Measurements from ENCODE around the gene HDAC4. TPM values are rescaled to one million over a fixed set of nuclear protein-coding genes. Genes with fewer than 3 reads are reported as not detected.

HDAC4 gene
- total and polyA plus RNA-seq, 5 donors: 7.8 to 29.1 (median 22.5) TPM

DNA sequence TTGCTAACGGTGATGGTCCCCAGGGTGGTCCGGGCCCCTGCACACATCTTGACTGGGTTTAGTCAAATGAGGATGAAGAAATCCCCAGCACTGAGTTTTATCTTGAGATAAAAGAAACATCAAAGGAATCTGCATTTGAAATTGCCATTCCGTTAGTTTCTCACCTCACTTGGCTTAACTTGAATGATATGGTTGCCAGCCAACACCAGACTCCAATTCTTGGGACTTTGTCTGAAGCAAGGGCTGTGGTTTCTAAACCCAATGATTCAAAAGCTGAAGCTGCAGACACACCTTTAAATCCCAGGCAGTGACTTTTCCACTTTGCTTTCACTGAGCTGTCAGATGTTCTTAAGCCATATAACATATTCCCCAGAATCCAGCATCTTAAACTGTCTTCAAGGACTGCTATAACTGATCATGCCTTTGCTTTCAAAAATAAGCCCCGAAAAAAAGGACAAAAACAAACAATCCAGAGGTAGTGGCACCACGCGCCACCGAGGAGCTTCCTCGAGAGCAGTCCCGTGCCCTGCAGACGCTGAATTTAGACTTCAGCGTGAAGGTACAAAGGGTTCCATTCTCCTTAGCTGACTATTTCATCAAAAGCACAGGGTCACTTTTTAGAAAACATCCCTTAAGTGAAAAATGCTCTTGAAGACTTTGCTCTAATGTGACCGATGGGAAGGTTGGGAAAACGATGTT, 189.3 kb downstream of the HDAC4 start:
- WGBS: 79% methylated on average over 13 of the region's 13 CpGs
- peak in 1 of 3 donors; percentile 31 for DNase-seq
- intact Hi-C loops (cut with DNase I): no loop called here
- Histone ChIP-seq H3K4me3 (ENCODE audit: low read length) (no peak overlapping the region), H3K27ac (ENCODE audit: low read length) (no peak overlapping the region), H3K4me1 (ENCODE audit: control insufficient read depth, insufficient read depth, low read length) (peaks cover 9% of the 10 kb centered on the region), H3K9me3 (ENCODE audit: control insufficient read depth, low read length) (no peaks in the 10 kb centered on the region), H3K27me3 (ENCODE audit: control insufficient read depth, insufficient read depth) (no peaks in the 10 kb centered on the region)
- ATAC-seq: no peak

DNA sequence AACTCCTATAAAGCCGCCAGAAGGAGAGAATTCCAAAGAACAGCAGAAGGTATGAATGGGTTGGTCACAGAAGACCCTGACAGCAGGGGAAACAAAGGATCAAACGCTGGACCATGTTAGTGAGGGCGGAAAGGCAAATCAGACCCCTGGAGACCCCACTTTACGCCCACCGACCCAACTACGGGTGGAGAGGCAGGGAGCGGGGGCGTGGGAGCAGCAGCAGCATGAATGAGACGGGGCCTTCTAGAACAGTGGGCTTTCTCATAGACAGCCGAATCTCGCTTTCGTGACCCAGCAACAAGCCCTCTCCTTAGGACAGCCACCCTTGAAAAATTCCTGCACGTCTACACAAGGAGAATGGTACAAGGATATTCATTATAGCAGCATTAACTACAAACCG, 191.0 kb downstream of the HDAC4 start:
- ATAC-seq: no peak
- H3K4me1 ChIP-seq (ENCODE audit: control insufficient read depth, insufficient read depth, low read length): peaks cover 9% of the 10 kb centered on the region
- no peaks in the 10 kb centered on the region for H3K9me3 ChIP-seq (ENCODE audit: control insufficient read depth, low read length)
- no peaks in the 10 kb centered on the region for H3K27me3 ChIP-seq (ENCODE audit: control insufficient read depth, insufficient read depth)
- no peak for DNase-seq
- 88% methylated on average over 14 of the region's 14 CpGs for WGBS
- H3K27ac ChIP-seq (ENCODE audit: low read length): no peak overlapping the region
- H3K4me3 ChIP-seq (ENCODE audit: low read length): no peak overlapping the region
- intact Hi-C loops (cut with DNase I): no loop called here

DNA sequence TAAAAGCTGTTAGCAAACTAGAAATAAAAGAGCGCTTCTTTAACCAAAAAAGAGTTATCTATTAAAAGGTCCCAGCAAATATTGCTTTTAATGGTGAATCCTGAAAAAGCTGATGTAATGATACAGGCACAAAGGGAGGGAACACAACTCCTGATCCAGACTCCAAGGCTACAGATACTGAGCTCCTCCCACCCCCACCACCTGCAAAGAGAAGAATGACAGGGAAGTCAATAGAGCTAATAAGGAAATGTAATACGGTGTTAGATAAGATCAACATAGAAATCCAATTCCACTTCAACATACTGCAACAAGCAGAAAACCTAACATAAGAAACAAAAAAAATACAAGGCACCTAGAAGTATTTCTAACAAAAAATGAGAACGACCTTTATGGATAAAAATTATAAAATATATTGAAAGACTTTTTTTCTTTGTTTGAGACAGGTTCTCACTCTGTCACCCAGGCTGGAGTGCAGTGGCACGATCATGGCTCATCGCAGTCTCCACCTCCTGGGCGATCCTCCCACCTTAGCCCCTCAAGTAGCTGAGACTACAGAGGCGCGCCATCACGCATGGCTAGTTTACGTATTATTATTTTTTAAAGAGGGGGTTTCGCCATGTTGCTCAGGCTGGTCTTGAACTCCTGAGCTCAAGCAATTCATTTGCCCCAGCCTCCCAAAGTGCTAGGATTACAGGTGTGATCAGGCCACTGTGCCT, 192.2 kb downstream of the HDAC4 start:
- 94% methylated on average over 11 of the region's 11 CpGs for WGBS
- no peak overlapping the region for H3K27ac ChIP-seq (ENCODE audit: low read length)
- no peaks in the 10 kb centered on the region for H3K27me3 ChIP-seq (ENCODE audit: control insufficient read depth, insufficient read depth)
- intact Hi-C loops (cut with DNase I): no loop called here
- DNase-seq: no peak
- H3K4me3 ChIP-seq (ENCODE audit: low read length): no peak overlapping the region
- H3K9me3 ChIP-seq (ENCODE audit: control insufficient read depth, low read length): no peaks in the 10 kb centered on the region
- peaks cover 9% of the 10 kb centered on the region for H3K4me1 ChIP-seq (ENCODE audit: control insufficient read depth, insufficient read depth, low read length)
- no peak for ATAC-seq

DNA sequence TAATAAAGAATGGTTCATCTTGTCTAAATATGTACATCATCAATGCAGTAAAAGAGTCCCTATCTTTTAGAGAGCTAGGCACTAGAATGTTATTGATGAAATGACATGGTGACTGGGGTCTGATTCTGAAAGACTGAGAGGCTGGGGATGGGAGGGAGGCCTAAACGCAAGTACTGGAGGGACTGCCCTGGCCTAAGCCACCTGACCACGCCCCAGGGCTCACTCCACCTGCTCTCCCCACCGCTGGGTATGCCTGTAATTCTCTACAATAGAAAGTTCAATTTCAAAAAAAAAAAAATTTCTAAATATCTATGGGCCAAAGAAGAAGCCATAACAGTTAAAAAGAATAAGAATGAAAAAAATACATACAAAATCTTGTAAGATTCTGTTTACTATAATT, 194.0 kb downstream of the HDAC4 start:
- intact Hi-C loops (cut with DNase I): no loop called here
- peaks cover 4% of the 10 kb centered on the region for H3K4me1 ChIP-seq (ENCODE audit: control insufficient read depth, insufficient read depth, low read length)
- H3K27ac ChIP-seq (ENCODE audit: low read length): no peak overlapping the region
- ATAC-seq (no peak), DNase-seq (no peak)
- H3K27me3 ChIP-seq (ENCODE audit: control insufficient read depth, insufficient read depth): no peaks in the 10 kb centered on the region
- H3K9me3 ChIP-seq (ENCODE audit: control insufficient read depth, low read length): no peaks in the 10 kb centered on the region
- 90% methylated on average over 3 of the region's 3 CpGs for WGBS
- no peak overlapping the region for H3K4me3 ChIP-seq (ENCODE audit: low read length)

DNA sequence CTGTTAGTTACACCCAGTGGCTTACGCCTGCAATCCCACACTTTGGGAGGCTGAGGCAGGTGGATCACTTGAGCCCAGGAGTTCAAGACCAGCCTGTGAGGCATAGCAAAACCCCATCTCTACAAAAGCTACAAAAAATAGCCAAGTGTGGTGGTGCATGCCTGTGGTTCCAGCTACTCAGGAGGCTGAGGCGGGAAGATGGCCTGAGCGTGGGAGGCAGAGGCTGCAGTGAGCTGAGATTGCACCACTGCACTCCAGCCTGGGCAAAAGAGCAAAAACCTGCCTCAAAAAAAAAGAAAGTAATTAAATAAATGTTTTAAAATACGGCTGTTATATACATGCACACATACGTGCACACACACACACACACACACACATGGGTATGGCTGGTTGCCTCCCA, 194.8 kb downstream of the HDAC4 start:
- peaks cover 5% of the 10 kb centered on the region for H3K4me1 ChIP-seq (ENCODE audit: control insufficient read depth, insufficient read depth, low read length)
- intact Hi-C loops (cut with DNase I): no loop called here
- H3K4me3 ChIP-seq (ENCODE audit: low read length): no peak overlapping the region
- ATAC-seq: no peak
- no peaks in the 10 kb centered on the region for H3K27me3 ChIP-seq (ENCODE audit: control insufficient read depth, insufficient read depth)
- 96% methylated on average over 5 of the region's 5 CpGs for WGBS
- DNase-seq: no peak
- no peak overlapping the region for H3K27ac ChIP-seq (ENCODE audit: low read length)
- no peaks in the 10 kb centered on the region for H3K9me3 ChIP-seq (ENCODE audit: control insufficient read depth, low read length)

DNA sequence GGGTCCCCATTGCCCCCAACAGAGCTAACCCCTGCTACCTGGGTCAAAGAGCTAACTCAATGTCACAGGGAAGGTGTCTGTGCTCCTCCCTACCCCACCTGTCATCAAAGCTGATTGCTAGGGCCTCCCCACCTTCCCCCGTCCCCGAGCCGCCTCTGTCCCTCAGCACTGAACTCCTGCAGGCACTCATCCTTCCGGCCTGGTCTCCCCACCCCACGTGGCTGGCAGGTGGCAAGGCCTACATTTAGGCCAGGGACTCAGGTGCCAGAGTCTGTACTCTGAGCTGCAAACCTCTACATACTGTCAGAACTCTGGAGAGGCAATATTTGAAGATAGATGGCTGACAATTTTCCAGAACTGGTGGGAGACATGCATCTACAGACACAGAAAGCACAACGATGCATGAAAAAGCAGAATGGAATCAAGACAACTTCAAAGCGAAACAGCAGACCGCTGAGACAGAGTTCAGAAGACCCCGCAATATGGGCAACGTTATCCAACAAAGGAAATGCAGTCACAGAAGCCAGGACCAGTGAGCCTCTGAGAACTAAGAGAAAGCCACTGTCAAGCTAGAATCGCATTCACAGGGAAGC, 195.8 kb downstream of the HDAC4 start:
- peaks cover 2% of the 10 kb centered on the region for H3K4me1 ChIP-seq (ENCODE audit: control insufficient read depth, insufficient read depth, low read length)
- no peaks in the 10 kb centered on the region for H3K27me3 ChIP-seq (ENCODE audit: control insufficient read depth, insufficient read depth)
- 69% methylated on average over 11 of the region's 11 CpGs for WGBS
- DNase-seq: no peak
- ATAC-seq: no peak
- no peak overlapping the region for H3K4me3 ChIP-seq (ENCODE audit: low read length)
- H3K27ac ChIP-seq (ENCODE audit: low read length): no peak overlapping the region
- intact Hi-C loops (cut with DNase I): no loop called here
- no peaks in the 10 kb centered on the region for H3K9me3 ChIP-seq (ENCODE audit: control insufficient read depth, low read length)

DNA sequence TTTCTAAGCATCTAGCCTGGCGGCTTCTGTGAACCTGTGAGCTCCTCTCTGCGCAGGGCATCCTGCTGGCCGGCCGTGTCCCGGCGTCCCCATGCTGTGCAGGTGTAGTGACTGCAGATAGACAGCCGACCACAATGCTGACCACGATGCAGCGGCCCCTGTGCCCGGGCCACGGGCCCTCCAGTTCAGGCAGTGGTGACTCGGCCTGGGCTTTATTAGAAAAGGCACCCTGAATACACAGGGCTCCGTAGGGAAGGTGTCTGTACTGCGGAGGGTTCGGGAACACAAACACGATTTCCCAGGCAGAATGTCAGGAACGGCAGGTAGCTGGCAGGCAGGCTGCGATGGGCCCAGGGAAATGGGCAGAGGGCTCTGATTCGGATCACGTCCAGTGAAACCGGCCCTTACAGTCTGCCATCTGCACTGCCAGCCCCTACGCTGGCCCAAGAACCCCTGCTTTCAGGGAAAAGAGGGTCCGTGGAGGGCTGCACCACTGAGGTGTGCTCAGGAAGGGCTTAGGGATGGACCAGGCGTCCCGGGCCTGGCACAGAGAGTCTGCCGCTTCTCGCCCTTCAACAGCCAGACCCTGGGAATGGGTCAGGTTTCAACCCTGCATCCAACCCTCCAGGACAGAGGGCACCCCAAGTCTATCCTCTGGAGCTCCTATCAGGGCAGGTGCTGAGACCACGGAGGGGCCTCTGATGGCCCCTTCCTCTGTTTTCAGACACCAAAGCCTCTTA, 196.5 kb downstream of the HDAC4 start:
- intact Hi-C loops (cut with DNase I): no loop called here
- DNase-seq (peak in 1 of 3 donors; percentile 37), ATAC-seq (no peak)
- H3K9me3 ChIP-seq (ENCODE audit: control insufficient read depth, low read length): no peaks in the 10 kb centered on the region
- H3K27ac ChIP-seq (ENCODE audit: low read length): no peak overlapping the region
- peaks cover 2% of the 10 kb centered on the region for H3K4me1 ChIP-seq (ENCODE audit: control insufficient read depth, insufficient read depth, low read length)
- no peak overlapping the region for H3K4me3 ChIP-seq (ENCODE audit: low read length)
- H3K27me3 ChIP-seq (ENCODE audit: control insufficient read depth, insufficient read depth): no peaks in the 10 kb centered on the region
- WGBS: 97% methylated on average over 28 of the region's 28 CpGs

DNA sequence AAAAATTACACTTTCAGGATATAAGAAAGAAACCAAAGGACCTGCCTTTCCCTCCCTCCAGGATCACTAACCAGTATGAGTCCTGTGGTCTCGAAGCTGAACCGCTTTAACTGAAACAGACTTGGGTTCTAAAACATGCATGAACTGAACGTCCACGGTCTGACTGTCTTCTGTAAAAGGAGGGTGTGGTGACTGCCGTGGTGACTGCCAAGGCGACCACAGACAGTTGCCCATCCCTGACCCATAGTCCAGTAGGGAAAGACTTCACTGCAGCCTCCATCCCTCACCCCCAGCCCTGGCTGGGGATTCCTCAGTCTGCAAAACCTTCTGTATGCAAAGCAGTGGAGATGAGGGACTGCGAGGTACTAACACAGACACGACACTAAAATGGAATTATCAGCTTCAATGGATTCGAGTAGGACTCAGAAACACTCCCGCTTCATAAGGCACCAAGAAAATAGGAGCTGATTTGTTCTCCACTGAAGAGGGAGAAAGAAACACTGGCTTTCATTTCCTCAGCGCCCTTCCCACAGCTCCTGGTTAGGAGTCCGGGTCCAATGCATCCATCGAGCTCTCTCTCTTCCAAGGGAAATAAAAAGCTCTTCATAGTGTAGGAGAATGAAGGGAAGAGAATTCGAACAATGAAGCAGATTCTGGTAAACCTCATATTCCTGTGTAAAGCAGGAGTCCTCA, 197.2 kb downstream of the HDAC4 start:
- 85% methylated on average over 14 of the region's 14 CpGs for WGBS
- intact Hi-C loops (cut with DNase I): no loop called here
- no peak for DNase-seq

DNA sequence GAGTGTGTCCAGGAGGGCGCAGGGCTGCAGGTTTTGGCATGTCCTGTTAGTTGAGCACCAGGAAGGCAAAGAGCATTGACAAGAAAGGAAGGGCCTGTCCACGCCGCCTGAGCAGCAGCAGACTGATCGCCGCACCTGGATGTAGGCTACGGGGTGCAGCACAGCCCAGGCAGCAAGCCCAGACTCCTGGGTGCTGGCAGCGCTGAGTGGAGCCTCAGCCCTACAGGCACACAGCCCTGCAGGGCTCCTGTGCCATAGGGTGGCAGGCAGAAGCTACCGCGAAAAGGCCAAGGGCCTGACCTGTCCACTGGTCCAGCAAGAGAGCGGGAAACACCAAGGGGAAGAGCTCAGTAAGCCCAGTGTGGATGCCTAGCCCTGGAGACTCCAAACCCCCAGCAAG, 198.0 kb downstream of the HDAC4 start:
- ATAC-seq: peak in 1 of 2 donors; percentile 8
- no peak overlapping the region for H3K27ac ChIP-seq (ENCODE audit: low read length)
- H3K9me3 ChIP-seq (ENCODE audit: control insufficient read depth, low read length): no peaks in the 10 kb centered on the region
- peaks cover 4% of the 10 kb centered on the region for H3K4me1 ChIP-seq (ENCODE audit: control insufficient read depth, insufficient read depth, low read length)
- intact Hi-C loops (cut with DNase I): no loop called here
- WGBS: 97% methylated on average over 10 of the region's 10 CpGs
- no peak for DNase-seq
- no peak overlapping the region for H3K4me3 ChIP-seq (ENCODE audit: low read length)
- no peaks in the 10 kb centered on the region for H3K27me3 ChIP-seq (ENCODE audit: control insufficient read depth, insufficient read depth)

More for the DNA sequence above, 197.2 kb downstream of the HDAC4 start:
- Histone ChIP-seq H3K4me1 (ENCODE audit: control insufficient read depth, insufficient read depth, low read length) (peaks cover 4% of the 10 kb centered on the region), H3K4me3 (ENCODE audit: low read length) (no peak overlapping the region), H3K27ac (ENCODE audit: low read length) (no peak overlapping the region), H3K9me3 (ENCODE audit: control insufficient read depth, low read length) (no peaks in the 10 kb centered on the region), H3K27me3 (ENCODE audit: control insufficient read depth, insufficient read depth) (no peaks in the 10 kb centered on the region)
- ATAC-seq: no peak

DNA sequence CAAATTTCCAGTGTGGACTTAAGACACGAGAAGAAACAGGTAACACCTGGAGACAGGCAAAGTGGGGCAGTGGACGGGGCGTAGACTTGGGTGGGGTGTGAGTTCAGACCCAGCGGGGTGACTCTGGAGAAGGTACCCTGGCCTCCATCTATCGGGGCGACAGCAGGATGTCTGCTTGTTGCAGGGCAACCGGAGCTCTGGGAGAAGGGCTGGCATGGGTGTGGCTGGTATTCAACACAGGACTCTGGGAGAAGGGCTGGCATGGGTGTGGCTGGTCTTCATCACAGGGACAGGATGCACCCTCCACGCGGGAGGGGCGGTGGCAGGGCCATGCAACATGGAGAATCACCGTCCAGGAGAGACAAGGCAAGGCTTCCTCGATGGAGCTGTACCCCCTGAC, 198.5 kb downstream of the HDAC4 start:
- no peaks in the 10 kb centered on the region for H3K9me3 ChIP-seq (ENCODE audit: control insufficient read depth, low read length)
- H3K27ac ChIP-seq (ENCODE audit: low read length): no peak overlapping the region
- H3K27me3 ChIP-seq (ENCODE audit: control insufficient read depth, insufficient read depth): no peaks in the 10 kb centered on the region
- WGBS: 93% methylated on average over 12 of the region's 12 CpGs
- no peak overlapping the region for H3K4me3 ChIP-seq (ENCODE audit: low read length)
- intact Hi-C loops (cut with DNase I): no loop called here
- DNase-seq: no peak
- H3K4me1 ChIP-seq (ENCODE audit: control insufficient read depth, insufficient read depth, low read length): peaks cover 4% of the 10 kb centered on the region
- ATAC-seq: no peak

All from right cardiac atrium (tissue), 5 donors.